Ovary (tissue), 9 donors: Measurements from ENCODE around the gene INPP4A. TPM values are rescaled to one million over a fixed set of nuclear protein-coding genes. Genes with fewer than 3 reads are reported as not detected.

Source experiments
- DNase-seq, 5 donors: peaks; one replicate each; pipeline ENCODE4 v3.0.0-alpha.2; 2019 to 2020
- H3K27ac ChIP-seq, 2 donors: fragments of 200-600 bp; one replicate each; pipeline versions ENCODE4 v1.5.1 to v1.8.0; 2019 to 2022
- H3K27me3 ChIP-seq: fragments of 200-600 bp; one replicate; pipeline ENCODE4 v1.8.0; 2022
- H3K36me3 ChIP-seq: fragments of 200-600 bp; sonication (generic); one replicate; pipeline ENCODE4 v1.5.1; 2019
- H3K4me1 ChIP-seq: one replicate; pipeline ENCODE4 v1.8.1; 2013; ENCODE audit warnings: mild to moderate bottlenecking, moderate library complexity; ENCODE audit not compliant: insufficient read depth
- H3K4me3 ChIP-seq: fragments of 200-600 bp; sonication (generic); one replicate; pipeline ENCODE4 v1.5.1; 2017
- H3K9me3 ChIP-seq, 2 donors: fragments of 200-600 bp in 1 of 2; sonication (generic) in 1 of 2; one replicate each; pipeline versions ENCODE4 v1.5.1 to v1.8.1; 2013 to 2019; ENCODE audit warnings: mild to moderate bottlenecking in 1 of 2, moderate library complexity in 1 of 2
- EP300 ChIP-seq: sonication (generic); formaldehyde crosslinking; IDR thresholded peaks from one replicate; pipeline ENCODE4 v1.6.1; 2017; ENCODE audit warnings: antibody characterized with exemption
- POLR2A ChIP-seq: fragments of 450-650 bp; IDR thresholded peaks from one replicate; pipeline ENCODE4 v1.6.1; 2017; ENCODE audit warnings: antibody characterized with exemption, mild to moderate bottlenecking, moderate library complexity
- WGBS, 3 donors: extraction: QIAGEN DNeasy Blood & Tissue Kit in 1 of 3; methylation state at CpG; one replicate each; pipeline versions ENCODE4 v1.1.5 to v1.1.7; 2013 to 2017; 5-methylcytosine and 5-hydroxymethylcytosine counted together
- intact Hi-C, 4 donors: fragments of 100-400 bp; cut with DNase I; formaldehyde crosslinking; loops; one replicate each; pipeline versions ENCODE4 v1.11.0 to v1.15.1; 2022 to 2023
- polyA plus RNA-seq, 2 donors: library from polyadenylated mRNA; stranded (reverse); fragments of 200-250 nt in 1 of 2; fragments of 350-450 nt in 1 of 2; fragmentation: Illumina TruSeq in 1 of 2; extraction: RNeasy Lipid Tissue Mini Kit (QIAGEN cat#74804) in 1 of 2; gene quantifications; one replicate each; pipeline ENCODE4 v1.2.3, GENCODE V29; 2013 to 2014
- total RNA-seq, 7 donors: library from RNA; depleted of rRNA in 2 of 7; stranded (reverse); fragments of >200 nt in 2 of 7; fragmentation: NEBNext Ultra II Directional in 3 of 7; extraction: Animal tissue kit (Norgen Biotek cat#: 25700) in 3 of 7; gene quantifications; one replicate each; pipeline versions ENCODE4 v1.1.0 to v1.2.4, GENCODE V29; 2016 to 2023
- TF ChIP-seq, protein P1 (sequence below), 3 donors: fragments of 450-650 bp in 2 of 3; fragments of 200-600 bp in 1 of 3; IDR thresholded peaks; one replicate each; pipeline versions ENCODE4 v1.5.1 to v1.8.0; 2016 to 2022; ENCODE audit warnings: antibody characterized with exemption in 3 of 3, mild to moderate bottlenecking in 1 of 3
- donor health status: DM: no; HTN: no; CAD: no; lungs with moderate emphysema.
- donor health status: DM: no; HTN: no; CAD: no.
- donor health status: Bipolar disorder and iron deficiency.
- donor health status: DM: yes; HTN: yes; CAD: no.
- donor health status: DM: no; HTN: no; CAD: no.
- donor health status: DM: yes; HTN: yes; CAD: no.

Gene INPP4A
- total and polyA plus RNA-seq, 9 donors: 7.5 to 25.8 (median 16.2) TPM

DNA sequence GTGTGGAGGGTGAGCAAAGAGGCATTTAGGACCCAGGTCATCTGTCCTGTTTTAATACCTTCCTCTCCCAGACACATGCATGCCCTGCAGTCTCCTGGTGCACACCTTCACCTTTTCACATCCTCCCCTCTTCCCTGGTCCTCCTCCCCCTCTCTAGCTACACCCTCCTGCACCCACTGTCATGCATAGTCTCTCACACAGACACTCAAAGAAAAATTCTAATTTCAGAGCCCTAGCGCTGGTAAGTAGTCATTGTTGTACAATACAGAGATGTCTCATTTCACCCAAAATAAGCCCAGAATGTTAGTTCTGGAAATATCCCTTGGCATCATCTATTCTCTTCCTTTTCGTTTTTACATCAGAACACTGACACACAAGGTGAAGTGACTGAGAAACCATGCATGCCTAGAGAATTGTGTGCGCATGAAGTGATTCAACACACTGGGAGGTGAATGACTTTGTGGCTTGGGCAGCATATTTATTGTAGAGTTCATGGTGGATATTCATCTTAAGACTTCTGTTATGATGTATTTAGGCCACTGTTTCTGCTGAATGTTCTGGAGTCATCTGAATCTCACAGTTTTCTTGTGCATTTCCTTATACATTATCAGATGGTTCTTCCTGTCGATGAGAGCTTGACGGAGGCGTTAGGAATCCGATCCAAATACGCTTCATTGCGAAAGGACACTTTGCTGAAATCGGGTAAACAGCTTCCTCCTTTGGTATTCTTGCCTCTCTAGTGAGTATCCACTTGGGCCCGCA lies 93.8 kb downstream of the INPP4A start:
- 95% methylated on average over 11 of the region's 11 CpGs for WGBS, 3 donors
- Histone ChIP-seq H3K36me3 (no peaks in the 10 kb centered on the region), H3K9me3 (no peaks in the 10 kb centered on the region), H3K4me1 (peaks cover 2% of the 10 kb centered on the region), H3K27ac (no peak overlapping the region), H3K27me3 (no peaks in the 10 kb centered on the region), H3K4me3 (no peak overlapping the region)
- intact Hi-C loops: no loop called here
- DNase-seq: no peak
- TF ChIP-seq POLR2A (no peak), EP300 (no peak)
- TF ChIP-seq, protein P1, sequence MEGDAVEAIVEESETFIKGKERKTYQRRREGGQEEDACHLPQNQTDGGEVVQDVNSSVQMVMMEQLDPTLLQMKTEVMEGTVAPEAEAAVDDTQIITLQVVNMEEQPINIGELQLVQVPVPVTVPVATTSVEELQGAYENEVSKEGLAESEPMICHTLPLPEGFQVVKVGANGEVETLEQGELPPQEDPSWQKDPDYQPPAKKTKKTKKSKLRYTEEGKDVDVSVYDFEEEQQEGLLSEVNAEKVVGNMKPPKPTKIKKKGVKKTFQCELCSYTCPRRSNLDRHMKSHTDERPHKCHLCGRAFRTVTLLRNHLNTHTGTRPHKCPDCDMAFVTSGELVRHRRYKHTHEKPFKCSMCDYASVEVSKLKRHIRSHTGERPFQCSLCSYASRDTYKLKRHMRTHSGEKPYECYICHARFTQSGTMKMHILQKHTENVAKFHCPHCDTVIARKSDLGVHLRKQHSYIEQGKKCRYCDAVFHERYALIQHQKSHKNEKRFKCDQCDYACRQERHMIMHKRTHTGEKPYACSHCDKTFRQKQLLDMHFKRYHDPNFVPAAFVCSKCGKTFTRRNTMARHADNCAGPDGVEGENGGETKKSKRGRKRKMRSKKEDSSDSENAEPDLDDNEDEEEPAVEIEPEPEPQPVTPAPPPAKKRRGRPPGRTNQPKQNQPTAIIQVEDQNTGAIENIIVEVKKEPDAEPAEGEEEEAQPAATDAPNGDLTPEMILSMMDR (IDR thresholded peaks at IDR 0.05): no peak

DNA sequence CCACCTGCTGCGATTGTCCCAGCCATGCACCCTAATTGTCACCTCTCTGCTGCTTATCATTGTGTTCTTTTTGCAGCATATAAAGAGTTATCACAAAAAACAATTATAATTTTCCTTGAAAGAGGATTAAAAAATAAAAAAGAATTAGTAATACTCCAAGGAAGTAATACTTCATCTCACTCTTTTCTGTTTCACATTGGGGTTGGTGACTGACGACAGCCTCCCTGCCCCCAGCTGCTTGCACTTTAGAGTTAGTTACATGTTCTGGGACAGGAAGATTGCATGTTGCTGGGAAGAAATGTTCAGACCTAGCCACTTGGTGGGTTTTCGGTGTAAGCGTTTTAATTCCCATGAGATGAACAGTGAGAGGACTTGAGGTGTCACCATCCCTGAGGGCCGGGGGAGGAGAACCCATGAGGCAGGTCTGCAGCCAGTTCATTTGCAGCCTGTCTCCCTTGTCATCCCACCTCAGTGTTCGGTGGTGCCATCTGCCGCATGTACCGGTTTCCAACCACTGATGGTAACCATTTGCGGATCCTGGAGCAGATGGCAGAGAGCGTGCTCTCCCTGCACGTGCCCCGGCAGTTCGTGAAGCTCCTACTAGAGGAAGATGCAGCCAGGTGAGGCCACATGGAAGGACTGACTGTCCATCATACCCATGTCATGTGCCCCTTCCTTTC lies 94.5 kb downstream of the INPP4A start:
- intact Hi-C loops: no loop called here
- H3K4me3 ChIP-seq: no peak overlapping the region
- H3K27ac ChIP-seq: no peak overlapping the region
- TF ChIP-seq EP300 (no peak), POLR2A (no peak)
- TF ChIP-seq, protein P1 (IDR thresholded peaks at IDR 0.05): no peak
- DNase-seq: no peak
- H3K4me1 ChIP-seq: peaks cover 2% of the 10 kb centered on the region
- WGBS, 3 donors: 96 to 97% (median 96%) methylated on average over 13 of the region's 13 CpGs
- no peaks in the 10 kb centered on the region for H3K36me3 ChIP-seq
- no peaks in the 10 kb centered on the region for H3K9me3 ChIP-seq
- no peaks in the 10 kb centered on the region for H3K27me3 ChIP-seq

DNA sequence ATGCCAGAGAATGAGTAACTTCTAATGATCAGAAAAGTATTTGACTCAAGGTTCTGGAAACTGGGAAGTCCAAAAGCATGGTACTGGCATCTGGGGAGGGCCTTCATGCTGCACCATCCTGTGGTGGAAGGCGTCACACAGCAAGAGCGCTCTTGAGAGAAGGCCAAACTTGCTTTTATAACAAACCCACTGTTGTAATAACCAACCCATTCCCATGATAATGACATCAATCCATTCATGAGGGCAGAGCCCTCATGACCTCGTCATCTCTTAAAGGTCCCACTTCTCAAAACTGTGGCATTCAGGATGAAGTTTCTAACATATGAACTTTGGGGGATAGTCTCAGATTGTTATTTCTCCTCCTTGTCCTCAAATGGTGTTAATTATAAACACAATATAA lies 95.9 kb downstream of the INPP4A start:
- Histone ChIP-seq H3K4me1 (peaks cover 2% of the 10 kb centered on the region), H3K4me3 (no peak overlapping the region), H3K27me3 (no peaks in the 10 kb centered on the region), H3K36me3 (no peaks in the 10 kb centered on the region), H3K27ac (no peak overlapping the region), H3K9me3 (no peaks in the 10 kb centered on the region)
- TF ChIP-seq POLR2A (no peak), EP300 (no peak)
- TF ChIP-seq, protein P1 (IDR thresholded peaks at IDR 0.05): no peak
- intact Hi-C loops: no loop called here
- 95 to 97% (median 97%) methylated on average over 3 of the region's 3 CpGs for WGBS, 3 donors
- no peak for DNase-seq

DNA sequence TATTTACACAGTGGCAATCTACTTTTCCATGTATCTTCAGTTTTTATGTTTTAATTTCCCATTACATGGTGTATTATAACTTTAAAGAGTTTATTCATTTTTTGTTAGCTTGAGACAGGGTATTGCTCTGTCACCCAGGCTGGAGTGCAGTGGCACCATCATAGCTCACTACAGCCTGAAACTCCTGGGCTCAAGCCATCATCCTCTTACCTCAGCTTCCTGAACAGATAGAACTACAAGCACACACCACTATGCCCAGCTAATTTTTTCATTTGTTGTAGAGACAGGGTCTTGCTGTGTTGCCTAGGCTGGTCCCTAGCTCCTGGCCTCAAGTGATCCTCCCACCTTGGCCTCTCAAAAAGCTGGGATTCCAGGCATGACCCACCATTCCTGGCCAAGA lies 96.8 kb downstream of the INPP4A start:
- Histone ChIP-seq H3K4me1 (peaks cover 2% of the 10 kb centered on the region), H3K27ac (no peak overlapping the region), H3K27me3 (no peaks in the 10 kb centered on the region), H3K36me3 (no peaks in the 10 kb centered on the region), H3K4me3 (no peak overlapping the region), H3K9me3 (no peaks in the 10 kb centered on the region)
- DNase-seq: no peak
- TF ChIP-seq POLR2A (no peak), EP300 (no peak)
- TF ChIP-seq, protein P1 (IDR thresholded peaks at IDR 0.05): no peak
- intact Hi-C loops: no loop called here
